HG03520 (cell line): ENCODE data around the gene RASGRF1.

Experiments used
- ATAC-seq: cut with Tn5 transposase; IDR thresholded peaks from one replicate; pipeline ENCODE4 v1.9.1; 2021; ENCODE audit warnings: mild to moderate bottlenecking, moderate library complexity; ENCODE audit not compliant: unreplicated experiment

RASGRF1 gene

GRCh38 chr15:79101866-79102581 lies 11.4 kb upstream of the RASGRF1 start:
- ATAC-seq: no peak

- no peak for ATAC-seq
Measured at GRCh38 chr15:79099692-79100091, 9.1 kb upstream of the RASGRF1 start.

- no peak for ATAC-seq
Measured at GRCh38 chr15:79094611-79095021, 4.0 kb upstream of the RASGRF1 start.

- ATAC-seq: no peak
Measured at GRCh38 chr15:79093352-79093935, 2.9 kb upstream of the RASGRF1 start.

GRCh38 chr15:79092382-79092781 lies 1.8 kb upstream of the RASGRF1 start:
- no peak for ATAC-seq

- no peak for ATAC-seq
Measured at GRCh38 chr15:79091204-79091867, 756 bp upstream of the RASGRF1 start.

- ATAC-seq: no peak
Measured at GRCh38 chr15:79089890-79090486, 592 bp downstream of the RASGRF1 start.

GRCh38 chr15:79089331-79089889 lies 1.2 kb downstream of the RASGRF1 start:
- ATAC-seq: no peak

GRCh38 chr15:79088426-79089205 lies 2.0 kb downstream of the RASGRF1 start:
- ATAC-seq: no peak

GRCh38 chr15:79086814-79087213 lies 3.8 kb downstream of the RASGRF1 start:
- ATAC-seq: no peak

- no peak for ATAC-seq
Measured at GRCh38 chr15:79084308-79084968, 6.1 kb downstream of the RASGRF1 start.

- ATAC-seq: no peak
Measured at GRCh38 chr15:79083154-79083553, 7.4 kb downstream of the RASGRF1 start.

- no peak for ATAC-seq
Measured at GRCh38 chr15:79082363-79083070, 8.1 kb downstream of the RASGRF1 start.

- ATAC-seq: no peak
Measured at GRCh38 chr15:79078763-79079410, 11.7 kb downstream of the RASGRF1 start.

- ATAC-seq: no peak
Measured at GRCh38 chr15:79078003-79078402, 12.6 kb downstream of the RASGRF1 start.

GRCh38 chr15:79076661-79077060 lies 13.9 kb downstream of the RASGRF1 start:
- no peak for ATAC-seq

- ATAC-seq: no peak
Measured at GRCh38 chr15:79075256-79075655, 15.3 kb downstream of the RASGRF1 start.

GRCh38 chr15:79073336-79073735 lies 17.2 kb downstream of the RASGRF1 start:
- no peak for ATAC-seq

- no peak for ATAC-seq
Measured at GRCh38 chr15:79071901-79072300, 18.7 kb downstream of the RASGRF1 start.
